Measurements from ENCODE around the gene ADAT3.
"Not testable (repeated sequence)": the region's sequence is repeated elsewhere in the genome, so short reads cannot be mapped to it uniquely, and the experiment has no call there.

Gene ADAT3

DNA sequence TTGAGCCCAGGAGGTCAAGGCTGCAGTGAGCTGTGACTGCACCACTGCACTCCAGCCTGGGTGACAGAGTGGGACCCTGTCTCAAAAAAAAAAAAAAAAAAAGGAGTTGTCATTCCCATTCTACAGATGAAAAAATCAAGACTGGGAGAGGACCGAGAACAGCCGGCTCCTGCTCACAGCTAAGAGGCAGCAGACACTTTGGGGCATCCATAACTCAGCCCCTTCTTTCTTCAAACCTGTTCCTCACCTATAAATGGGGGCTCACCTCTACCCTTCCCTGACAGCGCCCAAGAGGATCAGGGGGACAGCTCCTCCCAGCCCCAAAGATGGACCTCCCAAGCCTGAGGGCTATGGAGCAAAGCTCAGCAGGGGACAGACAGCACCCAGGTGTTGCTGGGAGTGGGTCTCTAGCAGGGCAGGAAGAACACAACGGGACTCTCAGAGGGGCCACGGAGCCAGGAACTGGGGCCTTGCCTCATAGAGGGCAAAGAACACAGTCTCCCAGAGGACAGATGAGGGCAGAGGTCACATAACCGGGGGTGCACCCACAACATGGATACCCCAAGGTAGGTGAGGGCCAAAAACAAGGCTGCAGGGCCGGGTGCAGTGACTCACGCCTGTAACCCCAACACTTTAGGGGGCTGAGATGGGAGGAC lies 38.4 kb upstream of the ADAT3 start:
- no peak for DNase-seq (ENCODE audit: low spot score)

DNA sequence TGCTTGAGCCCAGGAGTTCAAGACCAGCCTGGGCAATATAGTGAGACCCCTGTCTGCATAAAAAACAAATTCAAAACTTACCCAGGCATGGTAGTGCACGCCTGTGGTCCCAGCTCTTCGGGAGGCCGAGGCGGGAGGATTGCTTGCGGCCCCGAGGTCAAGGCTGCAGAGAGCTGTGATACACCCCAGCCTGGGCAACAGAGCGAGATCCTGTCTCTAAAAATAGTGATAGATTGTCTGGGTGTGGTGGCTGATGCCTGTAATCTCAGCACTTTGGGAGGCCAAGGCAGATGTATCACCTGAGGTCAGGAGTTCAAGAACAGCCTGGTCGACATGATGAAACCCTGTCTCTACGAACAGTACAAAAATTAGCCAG lies 37.9 kb upstream of the ADAT3 start:
- DNase-seq (ENCODE audit: low spot score) = no peak

- DNase-seq (ENCODE audit: low spot score) = no peak
These were observed 36.2 kb upstream of the ADAT3 start for GRCh38 chr19:1868971-1869370.

DNA sequence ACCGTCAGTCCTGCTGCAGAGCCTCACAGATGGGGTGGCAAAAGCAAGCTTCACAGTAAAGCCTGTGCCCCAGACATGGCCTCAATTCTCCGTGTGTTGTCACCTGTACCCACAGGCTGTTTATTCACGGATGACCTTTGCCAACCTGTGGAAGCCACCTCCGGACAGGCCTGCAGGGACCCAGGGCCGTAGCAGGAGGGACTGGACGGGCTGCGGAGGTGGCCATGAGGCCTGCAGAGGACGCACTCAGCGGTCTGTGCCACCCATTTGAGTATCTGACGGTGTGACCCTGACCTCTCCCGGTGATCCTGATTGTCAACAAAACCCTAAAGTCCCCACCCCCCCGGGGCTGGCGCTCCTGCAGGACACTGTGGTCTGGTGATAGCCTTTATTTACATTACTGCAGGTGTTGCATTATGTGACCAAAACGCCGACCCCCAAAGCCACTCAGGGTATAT lies 34.0 kb upstream of the ADAT3 start:
- DNase-seq (ENCODE audit: low spot score) = no peak

- DNase-seq (ENCODE audit: low spot score) = no peak
These were observed 33.6 kb upstream of the ADAT3 start for GRCh38 chr19:1871630-1872029.

GRCh38 chr19:1872807-1873523 lies 32.2 kb upstream of the ADAT3 start:
- DNase-seq (ENCODE audit: low spot score) = no peak

- no peak for DNase-seq (ENCODE audit: low spot score)
These were observed 31.4 kb upstream of the ADAT3 start for GRCh38 chr19:1873524-1874473.

DNA sequence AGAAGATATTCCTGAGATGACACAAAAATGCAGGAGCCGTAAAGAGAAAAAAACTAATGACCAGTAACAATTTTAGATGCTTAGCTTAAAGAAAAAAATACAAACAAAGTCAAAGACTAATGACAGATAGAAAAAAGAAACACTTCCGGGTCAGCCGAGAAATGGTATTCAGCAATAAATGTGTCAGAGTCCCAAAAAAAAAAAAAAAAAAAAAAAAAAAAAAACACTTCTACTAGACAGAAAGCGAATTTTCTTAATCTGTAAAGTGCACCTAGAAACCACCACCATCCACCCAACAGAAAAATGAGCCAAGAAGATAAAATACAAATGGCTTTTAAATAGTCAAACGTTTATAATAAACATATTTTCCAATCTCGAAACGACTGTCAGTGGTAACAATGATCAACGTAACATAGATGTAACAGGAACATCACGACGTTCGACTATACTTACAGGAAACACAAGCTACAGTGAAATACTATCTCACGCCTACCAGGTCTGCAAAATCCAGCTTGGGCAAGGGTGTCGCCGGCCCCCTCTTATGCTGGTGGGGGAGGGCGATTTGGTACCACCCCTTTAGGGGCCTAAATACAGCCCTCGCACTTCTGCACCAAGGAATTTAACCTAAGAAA lies 30.5 kb upstream of the ADAT3 start:
- DNase-seq (ENCODE audit: low spot score) = no peak

- not testable (repeated sequence) for DNase-seq (ENCODE audit: low spot score)
These were observed 29.9 kb upstream of the ADAT3 start for GRCh38 chr19:1875265-1875645.

- DNase-seq (ENCODE audit: low spot score) = peak; percentile 93
These were observed 29.3 kb upstream of the ADAT3 start for GRCh38 chr19:1875646-1876495.

- not testable (repeated sequence) for DNase-seq (ENCODE audit: low spot score)
These were observed 28.5 kb upstream of the ADAT3 start for GRCh38 chr19:1876496-1877279.

DNA sequence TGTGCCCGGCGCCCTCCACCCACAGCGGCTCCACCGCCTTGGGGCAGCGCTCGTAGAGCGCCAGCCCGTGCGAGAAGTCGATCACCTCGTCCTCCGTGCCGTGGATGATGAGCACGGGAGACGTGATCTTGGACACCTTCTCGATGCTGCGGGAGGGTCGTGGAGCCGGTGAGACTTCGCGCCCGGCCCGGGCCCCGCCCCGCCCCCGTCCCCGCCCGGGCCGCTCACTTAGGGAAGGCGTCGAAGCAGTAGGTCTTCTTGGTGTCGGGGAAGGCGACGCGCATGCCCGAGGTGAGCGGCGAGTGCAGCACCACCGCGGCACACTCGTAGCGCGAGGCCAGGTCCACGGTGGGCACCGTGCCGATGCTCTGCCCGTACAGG lies 27.9 kb upstream of the ADAT3 start:
- not testable (repeated sequence) for DNase-seq (ENCODE audit: low spot score)

DNA sequence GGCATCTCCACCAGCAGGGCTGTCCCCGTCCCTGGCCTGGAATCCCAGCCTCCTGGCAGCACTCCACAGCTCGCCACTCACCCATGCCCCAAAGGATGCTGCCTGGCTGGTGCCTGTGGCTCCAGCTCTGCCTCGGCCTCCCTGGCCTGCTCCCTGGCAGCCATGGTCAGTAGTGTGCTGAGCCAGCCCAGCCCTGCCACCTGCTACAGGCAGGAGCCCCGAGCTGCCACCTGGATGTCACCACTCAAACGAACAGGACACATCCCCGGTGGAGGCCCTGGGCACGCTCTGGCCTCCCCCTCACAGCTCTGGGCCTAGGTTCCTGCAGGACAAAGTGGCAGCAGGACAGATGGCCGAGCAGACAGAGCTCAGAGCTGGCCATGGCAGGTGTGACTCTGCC lies 26.6 kb upstream of the ADAT3 start:
- DNase-seq (ENCODE audit: low spot score) = not testable (repeated sequence)

DNA sequence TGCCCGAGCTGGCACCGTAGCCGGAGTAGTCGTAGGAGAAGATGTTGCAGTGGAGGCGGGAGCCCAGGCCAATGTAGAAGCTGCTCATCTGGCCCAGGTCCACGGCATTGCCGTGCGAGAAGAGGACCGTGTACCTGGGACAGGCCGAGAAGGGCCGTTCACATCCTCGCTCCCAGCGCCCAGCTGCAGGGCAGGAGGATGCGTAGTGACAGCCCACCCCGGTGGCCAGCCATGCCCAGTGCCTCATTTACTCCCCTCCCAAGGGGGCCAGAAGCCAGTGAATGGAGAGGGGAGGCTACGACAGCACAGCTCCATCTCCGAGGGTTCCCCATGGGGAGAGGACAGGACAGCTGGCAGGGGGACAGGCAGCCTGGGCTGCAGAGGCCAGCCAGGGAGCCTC lies 25.2 kb upstream of the ADAT3 start:
- not testable (repeated sequence) for DNase-seq (ENCODE audit: low spot score)

DNA sequence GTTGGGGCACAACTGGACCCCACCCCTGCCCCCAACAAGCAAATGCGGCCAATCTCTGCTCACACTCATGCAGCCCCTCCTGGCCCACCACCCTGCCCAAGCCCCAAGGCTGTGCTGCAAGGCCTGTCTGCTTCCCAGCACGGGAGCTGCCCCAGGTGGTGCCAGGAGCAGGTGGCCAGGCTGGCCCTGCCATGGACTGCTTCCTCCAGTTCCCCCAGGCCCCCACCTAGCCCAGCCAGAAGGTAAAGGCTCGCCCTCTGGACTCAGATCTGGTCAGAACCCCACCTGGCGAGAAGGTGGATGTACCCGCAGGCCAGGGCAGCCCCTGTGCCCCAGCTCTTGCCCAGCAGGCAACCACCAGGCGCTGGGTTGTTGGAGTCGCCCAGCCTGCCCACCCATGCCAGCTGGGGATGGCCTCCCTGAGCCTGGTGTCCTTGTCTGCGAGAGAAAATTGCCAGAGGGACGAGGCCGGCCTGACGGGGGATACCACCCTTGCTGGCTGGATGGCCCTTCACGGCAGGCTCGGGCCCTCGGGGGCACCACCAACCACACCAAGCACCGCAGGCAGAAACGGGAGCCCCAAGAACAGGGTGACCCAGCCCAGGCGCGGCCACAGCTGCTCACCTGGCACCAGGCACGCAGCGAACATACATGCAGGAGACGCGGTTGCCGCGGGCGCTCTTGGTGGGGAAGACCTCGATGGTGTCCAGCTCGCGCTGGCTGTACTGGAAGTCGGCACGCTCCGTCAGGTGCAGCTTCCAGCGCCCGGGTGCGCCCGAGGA lies 24.4 kb upstream of the ADAT3 start:
- DNase-seq (ENCODE audit: low spot score) = no peak

DNA sequence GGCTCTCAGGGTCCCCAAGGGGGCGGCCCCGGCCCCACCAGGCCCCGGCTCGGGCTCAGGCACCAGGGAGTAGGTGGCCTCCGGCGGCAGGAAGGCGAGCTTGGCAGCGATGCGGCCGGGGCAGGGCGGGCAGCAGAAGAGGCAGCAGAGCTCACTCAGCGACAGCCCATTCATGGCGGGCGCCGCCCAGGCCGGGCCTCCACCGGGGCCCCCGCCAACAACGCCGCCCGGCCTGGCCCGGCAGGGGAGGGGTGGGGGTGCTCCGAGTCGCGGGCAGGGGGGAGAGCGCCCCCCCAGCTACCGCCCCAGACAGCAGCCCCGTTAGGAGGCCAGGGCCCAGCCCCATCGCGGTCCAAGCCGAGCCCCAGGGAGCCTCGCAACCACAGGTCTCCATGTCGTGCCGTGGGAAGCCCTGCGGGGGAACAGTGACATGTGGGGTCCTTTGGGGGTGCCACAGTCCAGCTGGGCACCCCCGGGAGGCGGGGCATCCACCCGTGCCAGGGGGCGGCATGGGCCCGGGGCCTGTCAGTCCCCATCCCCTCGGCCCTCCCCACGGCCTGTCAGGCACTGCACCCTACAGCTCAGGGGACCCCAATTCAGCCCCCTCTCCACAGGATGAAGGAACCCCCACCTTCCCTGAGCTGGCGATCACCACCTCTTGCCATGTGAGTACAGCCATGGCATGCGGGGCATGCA lies 23.7 kb upstream of the ADAT3 start:
- DNase-seq (ENCODE audit: low spot score) = not testable (repeated sequence)

GRCh38 chr19:1882089-1882785 lies 23.0 kb upstream of the ADAT3 start:
- DNase-seq (ENCODE audit: low spot score) = no peak
